HG02759 (cell line): ENCODE data around the gene EHD2.
"Not testable (repeated sequence)": the region's sequence is repeated elsewhere in the genome, so short reads cannot be mapped to it uniquely, and the experiment has no call there.

ENCODE experiments used
- ATAC-seq: cut with Tn5 transposase; IDR thresholded peaks from one replicate; pipeline ENCODE4 v1.9.1; 2021; ENCODE audit warnings: mild to moderate bottlenecking, moderate library complexity; ENCODE audit not compliant: unreplicated experiment

Gene EHD2

GRCh38 chr19:47745010-47745901 lies 32.0 kb downstream of the EHD2 start, which contains the start of gene NOP53:
Gene NOP53 (plus strand): TSS chr19:47745546. CDS start chr19:47745560, 14 bp downstream.
- ATAC-seq = peak; percentile 78

- not testable (repeated sequence) for ATAC-seq
Observed at GRCh38 chr19:47746129-47746528, 32.9 kb downstream of the EHD2 start.

- no peak for ATAC-seq
Observed at GRCh38 chr19:47749326-47749725, 36.1 kb downstream of the EHD2 start.

- no peak for ATAC-seq
Observed at GRCh38 chr19:47750752-47751151, 37.5 kb downstream of the EHD2 start.

- ATAC-seq = no peak
Observed at GRCh38 chr19:47752440-47753211, 39.4 kb downstream of the EHD2 start.

GRCh38 chr19:47754206-47755064 lies 41.2 kb downstream of the EHD2 start:
- ATAC-seq = no peak

GRCh38 chr19:47755065-47755761 lies 42.0 kb downstream of the EHD2 start:
- ATAC-seq = no peak

GRCh38 chr19:47755762-47756626 lies 42.8 kb downstream of the EHD2 start:
- ATAC-seq = no peak

- no peak for ATAC-seq
Observed at GRCh38 chr19:47756627-47756929, 43.4 kb downstream of the EHD2 start.

- no peak for ATAC-seq
Observed at GRCh38 chr19:47756953-47757608, 43.9 kb downstream of the EHD2 start.

- no peak for ATAC-seq
Observed at GRCh38 chr19:47757617-47758442, 44.6 kb downstream of the EHD2 start.

- ATAC-seq = no peak
Observed at GRCh38 chr19:47758443-47758804, 45.2 kb downstream of the EHD2 start.

GRCh38 chr19:47760632-47760999 lies 47.4 kb downstream of the EHD2 start:
- ATAC-seq = no peak

GRCh38 chr19:47761566-47761965 lies 48.3 kb downstream of the EHD2 start:
- no peak for ATAC-seq

- no peak for ATAC-seq
Observed at GRCh38 chr19:47762151-47762550, 48.9 kb downstream of the EHD2 start.

- no peak for ATAC-seq
Observed at GRCh38 chr19:47762615-47763308, 49.5 kb downstream of the EHD2 start.

- not testable (repeated sequence) for ATAC-seq
Observed at GRCh38 chr19:47764705-47765104, 51.5 kb downstream of the EHD2 start.
